ENCODE results near the gene TMUB2. TPM values are rescaled to one million over a fixed set of nuclear protein-coding genes. Genes with fewer than 3 reads are reported as not detected.
A peak's percentile ranks its signal among the peaks of the same experiment; 100 is the strongest.

The TMUB2 gene
- total and polyA plus RNA-seq, 9 of the 15 experiments (the other 6 are each of a cell fraction or from before 2014, with no cell fraction given): 4.1 to 29.8 (median 16.3) TPM

DNA sequence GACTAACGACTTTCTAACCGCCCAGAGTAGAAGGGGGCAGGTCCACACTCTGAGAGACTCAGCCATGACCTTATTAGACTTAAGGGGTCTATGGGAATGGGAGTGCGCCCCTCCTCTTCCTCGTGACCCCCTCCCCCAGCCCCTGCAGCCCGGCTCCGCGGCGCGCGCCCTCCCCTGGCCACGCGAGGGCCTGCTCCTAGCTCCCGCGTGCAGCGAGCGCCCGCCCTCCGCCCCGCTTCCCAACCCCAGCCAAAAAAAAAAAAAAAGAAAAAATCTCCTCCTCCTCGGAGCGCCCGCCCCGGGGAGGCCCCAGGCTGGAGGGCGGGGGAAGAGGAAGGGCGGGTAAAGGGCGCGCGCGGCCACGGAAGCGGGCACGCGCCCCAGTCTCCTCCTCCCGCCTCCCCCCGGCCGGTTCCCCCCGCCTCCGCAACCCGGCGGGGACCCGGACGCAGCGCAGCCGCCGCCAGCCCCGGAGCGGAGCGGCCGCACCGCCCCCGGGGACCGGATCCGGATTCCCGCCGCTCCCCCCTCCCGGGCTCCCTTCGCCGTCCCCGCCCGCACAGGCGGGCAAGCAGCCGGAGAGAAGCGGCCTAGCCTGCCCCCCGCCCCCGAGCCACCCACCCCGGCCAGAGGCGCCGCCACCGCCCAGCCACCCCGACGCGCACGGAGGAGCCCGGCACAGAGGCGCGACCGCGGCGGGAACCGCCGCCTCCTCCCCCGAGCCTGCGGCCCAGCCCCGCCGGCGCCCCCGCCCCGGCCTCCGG, 31.8 kb downstream of the TMUB2 start (continued):
- TF ChIP-seq ZNF197 (CRISPR knock-in tag; IDR thresholded peaks at IDR 0.05; ENCODE audit: low read depth): peak; percentile 86; the same call in 1 of the 2 replicates
- TF ChIP-seq MTA3 (IDR thresholded peaks at IDR 0.05; ENCODE audit: borderline replicate concordance): no peak
- no peak for TF ChIP-seq ZNF146 (CRISPR knock-in tag; IDR thresholded peaks at IDR 0.05; ENCODE audit: unreplicated experiment)
- TF ChIP-seq ATF7 (IDR thresholded peaks at IDR 0.05): no peak
- TF ChIP-seq, protein P1, sequence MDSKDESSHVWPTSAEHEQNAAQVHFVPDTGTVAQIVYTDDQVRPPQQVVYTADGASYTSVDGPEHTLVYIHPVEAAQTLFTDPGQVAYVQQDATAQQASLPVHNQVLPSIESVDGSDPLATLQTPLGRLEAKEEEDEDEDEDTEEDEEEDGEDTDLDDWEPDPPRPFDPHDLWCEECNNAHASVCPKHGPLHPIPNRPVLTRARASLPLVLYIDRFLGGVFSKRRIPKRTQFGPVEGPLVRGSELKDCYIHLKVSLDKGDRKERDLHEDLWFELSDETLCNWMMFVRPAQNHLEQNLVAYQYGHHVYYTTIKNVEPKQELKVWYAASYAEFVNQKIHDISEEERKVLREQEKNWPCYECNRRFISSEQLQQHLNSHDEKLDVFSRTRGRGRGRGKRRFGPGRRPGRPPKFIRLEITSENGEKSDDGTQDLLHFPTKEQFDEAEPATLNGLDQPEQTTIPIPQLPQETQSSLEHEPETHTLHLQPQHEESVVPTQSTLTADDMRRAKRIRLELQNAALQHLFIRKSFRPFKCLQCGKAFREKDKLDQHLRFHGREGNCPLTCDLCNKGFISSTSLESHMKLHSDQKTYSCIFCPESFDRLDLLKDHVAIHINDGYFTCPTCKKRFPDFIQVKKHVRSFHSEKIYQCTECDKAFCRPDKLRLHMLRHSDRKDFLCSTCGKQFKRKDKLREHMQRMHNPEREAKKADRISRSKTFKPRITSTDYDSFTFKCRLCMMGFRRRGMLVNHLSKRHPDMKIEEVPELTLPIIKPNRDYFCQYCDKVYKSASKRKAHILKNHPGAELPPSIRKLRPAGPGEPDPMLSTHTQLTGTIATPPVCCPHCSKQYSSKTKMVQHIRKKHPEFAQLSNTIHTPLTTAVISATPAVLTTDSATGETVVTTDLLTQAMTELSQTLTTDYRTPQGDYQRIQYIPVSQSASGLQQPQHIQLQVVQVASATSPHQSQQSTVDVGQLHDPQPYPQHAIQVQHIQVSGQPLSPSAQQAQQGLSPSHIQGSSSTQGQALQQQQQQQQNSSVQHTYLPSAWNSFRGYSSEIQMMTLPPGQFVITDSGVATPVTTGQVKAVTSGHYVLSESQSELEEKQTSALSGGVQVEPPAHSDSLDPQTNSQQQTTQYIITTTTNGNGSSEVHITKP (IDR thresholded peaks at IDR 0.05; ENCODE audit: partially characterized antibody): no peak
- TF ChIP-seq CBFB (CRISPR knock-in tag; IDR thresholded peaks at IDR 0.05): no peak
- TF ChIP-seq HLTF (IDR thresholded peaks at IDR 0.05): no peak
- TF ChIP-seq PPARD (CRISPR knock-in tag; IDR thresholded peaks at IDR 0.05): no peak
- no peak for TF ChIP-seq NCOR1 (IDR thresholded peaks at IDR 0.05)
- peak; percentile 36; the same call in 1 of the 2 replicates for TF ChIP-seq PHF8 (IDR thresholded peaks at IDR 0.05; ENCODE audit: borderline replicate concordance, low read length)
- 0 out of 4 replicates have a peak, but pooled peaks of 1 of the 2 experiments have one; percentile 26 for TF ChIP-seq KDM4B (IDR thresholded peaks at IDR 0.05; ENCODE audit: borderline replicate concordance in 2 of 2, low read depth in 1 of 2)
- TF ChIP-seq, protein P2, sequence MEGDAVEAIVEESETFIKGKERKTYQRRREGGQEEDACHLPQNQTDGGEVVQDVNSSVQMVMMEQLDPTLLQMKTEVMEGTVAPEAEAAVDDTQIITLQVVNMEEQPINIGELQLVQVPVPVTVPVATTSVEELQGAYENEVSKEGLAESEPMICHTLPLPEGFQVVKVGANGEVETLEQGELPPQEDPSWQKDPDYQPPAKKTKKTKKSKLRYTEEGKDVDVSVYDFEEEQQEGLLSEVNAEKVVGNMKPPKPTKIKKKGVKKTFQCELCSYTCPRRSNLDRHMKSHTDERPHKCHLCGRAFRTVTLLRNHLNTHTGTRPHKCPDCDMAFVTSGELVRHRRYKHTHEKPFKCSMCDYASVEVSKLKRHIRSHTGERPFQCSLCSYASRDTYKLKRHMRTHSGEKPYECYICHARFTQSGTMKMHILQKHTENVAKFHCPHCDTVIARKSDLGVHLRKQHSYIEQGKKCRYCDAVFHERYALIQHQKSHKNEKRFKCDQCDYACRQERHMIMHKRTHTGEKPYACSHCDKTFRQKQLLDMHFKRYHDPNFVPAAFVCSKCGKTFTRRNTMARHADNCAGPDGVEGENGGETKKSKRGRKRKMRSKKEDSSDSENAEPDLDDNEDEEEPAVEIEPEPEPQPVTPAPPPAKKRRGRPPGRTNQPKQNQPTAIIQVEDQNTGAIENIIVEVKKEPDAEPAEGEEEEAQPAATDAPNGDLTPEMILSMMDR (IDR thresholded peaks at IDR 0.05 in 2 of 3, conservative IDR thresholded peaks at IDR 0.05 in 1 of 3; ENCODE audit: insufficient read depth in 2 of 3, low read depth in 1 of 3, low read length in 3 of 3): peak; percentile 43 to 74 (median 62); a peak in 5 of 6 replicates
- no peak for TF ChIP-seq KLF1 (tag; IDR thresholded peaks at IDR 0.05)
- no peak for TF ChIP-seq ZNF444 (CRISPR knock-in tag; IDR thresholded peaks at IDR 0.05)
- TF ChIP-seq, protein P3, sequence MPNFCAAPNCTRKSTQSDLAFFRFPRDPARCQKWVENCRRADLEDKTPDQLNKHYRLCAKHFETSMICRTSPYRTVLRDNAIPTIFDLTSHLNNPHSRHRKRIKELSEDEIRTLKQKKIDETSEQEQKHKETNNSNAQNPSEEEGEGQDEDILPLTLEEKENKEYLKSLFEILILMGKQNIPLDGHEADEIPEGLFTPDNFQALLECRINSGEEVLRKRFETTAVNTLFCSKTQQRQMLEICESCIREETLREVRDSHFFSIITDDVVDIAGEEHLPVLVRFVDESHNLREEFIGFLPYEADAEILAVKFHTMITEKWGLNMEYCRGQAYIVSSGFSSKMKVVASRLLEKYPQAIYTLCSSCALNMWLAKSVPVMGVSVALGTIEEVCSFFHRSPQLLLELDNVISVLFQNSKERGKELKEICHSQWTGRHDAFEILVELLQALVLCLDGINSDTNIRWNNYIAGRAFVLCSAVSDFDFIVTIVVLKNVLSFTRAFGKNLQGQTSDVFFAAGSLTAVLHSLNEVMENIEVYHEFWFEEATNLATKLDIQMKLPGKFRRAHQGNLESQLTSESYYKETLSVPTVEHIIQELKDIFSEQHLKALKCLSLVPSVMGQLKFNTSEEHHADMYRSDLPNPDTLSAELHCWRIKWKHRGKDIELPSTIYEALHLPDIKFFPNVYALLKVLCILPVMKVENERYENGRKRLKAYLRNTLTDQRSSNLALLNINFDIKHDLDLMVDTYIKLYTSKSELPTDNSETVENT (CRISPR knock-in tag; IDR thresholded peaks at IDR 0.05): no peak
- no peak for TF ChIP-seq HDGF (IDR thresholded peaks at IDR 0.05)
- TF ChIP-seq, protein P4, sequence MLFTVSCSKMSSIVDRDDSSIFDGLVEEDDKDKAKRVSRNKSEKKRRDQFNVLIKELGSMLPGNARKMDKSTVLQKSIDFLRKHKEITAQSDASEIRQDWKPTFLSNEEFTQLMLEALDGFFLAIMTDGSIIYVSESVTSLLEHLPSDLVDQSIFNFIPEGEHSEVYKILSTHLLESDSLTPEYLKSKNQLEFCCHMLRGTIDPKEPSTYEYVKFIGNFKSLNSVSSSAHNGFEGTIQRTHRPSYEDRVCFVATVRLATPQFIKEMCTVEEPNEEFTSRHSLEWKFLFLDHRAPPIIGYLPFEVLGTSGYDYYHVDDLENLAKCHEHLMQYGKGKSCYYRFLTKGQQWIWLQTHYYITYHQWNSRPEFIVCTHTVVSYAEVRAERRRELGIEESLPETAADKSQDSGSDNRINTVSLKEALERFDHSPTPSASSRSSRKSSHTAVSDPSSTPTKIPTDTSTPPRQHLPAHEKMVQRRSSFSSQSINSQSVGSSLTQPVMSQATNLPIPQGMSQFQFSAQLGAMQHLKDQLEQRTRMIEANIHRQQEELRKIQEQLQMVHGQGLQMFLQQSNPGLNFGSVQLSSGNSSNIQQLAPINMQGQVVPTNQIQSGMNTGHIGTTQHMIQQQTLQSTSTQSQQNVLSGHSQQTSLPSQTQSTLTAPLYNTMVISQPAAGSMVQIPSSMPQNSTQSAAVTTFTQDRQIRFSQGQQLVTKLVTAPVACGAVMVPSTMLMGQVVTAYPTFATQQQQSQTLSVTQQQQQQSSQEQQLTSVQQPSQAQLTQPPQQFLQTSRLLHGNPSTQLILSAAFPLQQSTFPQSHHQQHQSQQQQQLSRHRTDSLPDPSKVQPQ (CRISPR knock-in tag; IDR thresholded peaks at IDR 0.05; ENCODE audit: borderline replicate concordance): no peak

Measured in K562 (cell line).